ENCODE measurements around the gene SMIM41. TPM values are rescaled to one million over a fixed set of nuclear protein-coding genes. Genes with fewer than 3 reads are reported as not detected.

The SMIM41 gene
- total RNA-seq, 2 experiments from 2014 or later: not detected

DNA sequence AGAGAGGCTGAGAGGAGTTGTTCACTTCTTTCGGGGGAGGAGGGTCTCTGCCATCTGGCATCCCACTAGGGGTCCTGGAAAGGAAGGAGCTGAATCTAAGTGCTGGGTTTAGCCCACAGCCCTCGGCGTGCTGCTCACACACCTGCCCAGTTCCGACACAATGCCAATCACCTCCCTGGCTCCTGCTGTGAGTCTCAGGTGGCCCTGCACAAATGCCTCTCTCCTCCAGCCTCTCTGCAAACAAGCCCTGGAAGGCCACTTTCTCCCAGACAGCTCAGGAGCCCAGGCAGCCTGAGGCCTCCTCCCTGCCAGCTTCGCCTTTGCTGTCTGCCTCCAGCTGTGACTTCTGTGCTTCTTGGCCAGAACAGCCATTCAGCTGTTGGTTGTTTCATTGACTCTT, 51.2 kb downstream of the SMIM41 start:
- Mint-ChIP-seq H3K27me3 (peaks cover 9% of the 10 kb centered on the region), H3K27ac (no peak overlapping the region), H3K4me1 (no peaks in the 10 kb centered on the region), H3K9me3 (no peaks in the 10 kb centered on the region), H3K4me3 (no peak overlapping the region), H3K36me3 (no peaks in the 10 kb centered on the region)
- DNase-seq: no peak

GRCh38 chr12:52132754-52133161, 53.3 kb downstream of the SMIM41 start:
- Mint-ChIP-seq H3K4me3 (no peak overlapping the region), H3K4me1 (no peaks in the 10 kb centered on the region), H3K9me3 (no peaks in the 10 kb centered on the region), H3K27ac (no peak overlapping the region), H3K27me3 (peaks cover 4% of the 10 kb centered on the region), H3K36me3 (no peaks in the 10 kb centered on the region)
- no peak for DNase-seq

- H3K27ac Mint-ChIP-seq: no peak overlapping the region
- peaks cover 5% of the 10 kb centered on the region for H3K27me3 Mint-ChIP-seq
- H3K4me1 Mint-ChIP-seq: no peaks in the 10 kb centered on the region
- no peaks in the 10 kb centered on the region for H3K36me3 Mint-ChIP-seq
- H3K9me3 Mint-ChIP-seq: no peaks in the 10 kb centered on the region
- no peak overlapping the region for H3K4me3 Mint-ChIP-seq
- DNase-seq: no peak
Observed at GRCh38 chr12:52137746-52138145, 58.2 kb downstream of the SMIM41 start.

GRCh38 chr12:52139147-52139546, 59.6 kb downstream of the SMIM41 start:
- H3K9me3 Mint-ChIP-seq: no peaks in the 10 kb centered on the region
- no peak for DNase-seq
- no peak overlapping the region for H3K4me3 Mint-ChIP-seq
- no peaks in the 10 kb centered on the region for H3K4me1 Mint-ChIP-seq
- peaks cover 5% of the 10 kb centered on the region for H3K27me3 Mint-ChIP-seq
- H3K27ac Mint-ChIP-seq: no peak overlapping the region
- H3K36me3 Mint-ChIP-seq: no peaks in the 10 kb centered on the region

DNA sequence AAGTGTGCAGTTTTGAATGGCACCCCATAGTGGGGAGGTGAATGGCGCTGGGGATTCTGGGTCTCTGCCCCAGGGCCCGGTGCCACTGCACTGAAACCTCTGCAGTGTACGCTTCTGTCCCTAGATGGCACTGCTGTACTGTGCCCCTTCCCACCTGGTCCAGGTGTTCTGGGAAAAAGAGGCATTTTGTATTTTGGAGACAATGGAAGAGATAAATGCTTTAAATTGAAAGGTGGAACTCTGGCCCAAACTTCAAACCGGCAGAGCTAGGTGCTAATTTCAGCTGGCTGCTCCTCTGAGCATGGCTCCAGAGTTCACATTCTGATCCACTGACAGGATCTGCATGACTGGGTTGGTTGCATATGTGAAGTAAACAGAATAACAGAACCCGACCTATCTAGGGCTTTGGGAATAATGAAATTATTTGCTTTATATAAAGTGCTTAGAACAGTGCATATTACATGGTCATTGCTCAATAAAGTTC, 60.1 kb downstream of the SMIM41 start:
- H3K27ac Mint-ChIP-seq: no peak overlapping the region
- peak; percentile 36 for DNase-seq
- peaks cover 5% of the 10 kb centered on the region for H3K27me3 Mint-ChIP-seq
- H3K4me3 Mint-ChIP-seq: no peak overlapping the region
- no peaks in the 10 kb centered on the region for H3K9me3 Mint-ChIP-seq
- H3K4me1 Mint-ChIP-seq: no peaks in the 10 kb centered on the region
- H3K36me3 Mint-ChIP-seq: no peaks in the 10 kb centered on the region

DNA sequence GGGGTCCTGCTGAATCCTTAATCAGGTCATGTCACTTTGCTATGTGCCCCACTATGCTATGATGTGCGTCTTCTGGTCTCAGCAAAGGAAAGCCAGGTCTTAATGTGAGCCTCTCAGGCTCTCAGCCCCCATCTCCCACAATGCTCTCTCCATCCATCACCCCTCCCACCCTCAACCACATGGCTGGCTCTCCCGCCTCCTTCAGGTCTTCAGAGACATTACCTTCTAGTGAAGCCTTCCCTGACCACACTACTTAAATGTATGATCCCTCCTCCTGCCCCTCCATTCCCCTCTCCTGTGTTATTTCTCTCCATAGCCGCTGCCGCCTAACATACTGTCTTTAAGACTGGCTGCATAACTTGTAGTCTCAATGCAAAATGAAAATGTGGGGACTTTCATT, 61.8 kb downstream of the SMIM41 start:
- H3K27ac Mint-ChIP-seq: no peak overlapping the region
- H3K27me3 Mint-ChIP-seq: peaks cover 5% of the 10 kb centered on the region
- no peaks in the 10 kb centered on the region for H3K4me1 Mint-ChIP-seq
- no peak for DNase-seq
- no peak overlapping the region for H3K4me3 Mint-ChIP-seq
- H3K36me3 Mint-ChIP-seq: no peaks in the 10 kb centered on the region
- no peaks in the 10 kb centered on the region for H3K9me3 Mint-ChIP-seq

GRCh38 chr12:52141875-52142274, 62.4 kb downstream of the SMIM41 start:
- no peaks in the 10 kb centered on the region for H3K4me1 Mint-ChIP-seq
- H3K36me3 Mint-ChIP-seq: no peaks in the 10 kb centered on the region
- H3K9me3 Mint-ChIP-seq: no peaks in the 10 kb centered on the region
- DNase-seq: no peak
- no peak overlapping the region for H3K27ac Mint-ChIP-seq
- peaks cover 5% of the 10 kb centered on the region for H3K27me3 Mint-ChIP-seq
- H3K4me3 Mint-ChIP-seq: no peak overlapping the region

DNA sequence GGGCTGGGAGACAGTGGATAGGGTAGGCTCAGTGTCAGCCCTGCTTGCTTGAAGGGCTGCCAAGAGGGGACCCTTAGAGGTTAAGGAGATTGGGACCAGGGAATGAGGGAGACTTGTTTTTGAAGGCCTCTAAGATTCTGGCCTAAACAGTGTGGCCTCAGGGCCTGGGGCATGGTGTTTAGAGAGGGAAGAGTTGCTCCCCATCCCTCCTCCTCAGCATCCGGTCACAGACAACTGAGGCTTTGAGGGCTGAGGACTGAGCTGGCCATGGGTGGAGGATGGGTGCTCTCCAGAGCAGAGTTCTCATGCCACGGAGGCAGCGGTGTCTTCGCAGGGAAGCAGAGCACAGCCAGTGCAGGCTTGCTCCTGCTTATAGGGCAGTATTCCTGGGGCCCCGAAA, 62.9 kb downstream of the SMIM41 start:
- Mint-ChIP-seq H3K27me3 (peaks cover 5% of the 10 kb centered on the region), H3K9me3 (no peaks in the 10 kb centered on the region), H3K27ac (no peak overlapping the region), H3K4me3 (no peak overlapping the region), H3K36me3 (no peaks in the 10 kb centered on the region), H3K4me1 (no peaks in the 10 kb centered on the region)
- DNase-seq: no peak

- DNase-seq: no peak
- no peak overlapping the region for H3K27ac Mint-ChIP-seq
- H3K4me3 Mint-ChIP-seq: no peak overlapping the region
- H3K36me3 Mint-ChIP-seq: no peaks in the 10 kb centered on the region
- H3K27me3 Mint-ChIP-seq: no peaks in the 10 kb centered on the region
- H3K9me3 Mint-ChIP-seq: no peaks in the 10 kb centered on the region
- no peaks in the 10 kb centered on the region for H3K4me1 Mint-ChIP-seq
Observed at GRCh38 chr12:52144512-52145227, 65.2 kb downstream of the SMIM41 start.

GRCh38 chr12:52145228-52146088, 66.0 kb downstream of the SMIM41 start:
- no peak overlapping the region for H3K27ac Mint-ChIP-seq
- H3K4me1 Mint-ChIP-seq: no peaks in the 10 kb centered on the region
- DNase-seq: no peak
- no peak overlapping the region for H3K4me3 Mint-ChIP-seq
- H3K9me3 Mint-ChIP-seq: no peaks in the 10 kb centered on the region
- H3K27me3 Mint-ChIP-seq: no peaks in the 10 kb centered on the region
- H3K36me3 Mint-ChIP-seq: no peaks in the 10 kb centered on the region

- Mint-ChIP-seq H3K27ac (no peak overlapping the region), H3K9me3 (no peaks in the 10 kb centered on the region), H3K27me3 (no peaks in the 10 kb centered on the region), H3K36me3 (no peaks in the 10 kb centered on the region), H3K4me1 (no peaks in the 10 kb centered on the region), H3K4me3 (no peak overlapping the region)
- DNase-seq: no peak
Observed at GRCh38 chr12:52146089-52146821, 66.8 kb downstream of the SMIM41 start.

- H3K9me3 Mint-ChIP-seq: no peaks in the 10 kb centered on the region
- H3K27me3 Mint-ChIP-seq: peaks cover 6% of the 10 kb centered on the region
- no peak for DNase-seq
- peaks cover 3% of the 10 kb centered on the region for H3K4me1 Mint-ChIP-seq
- no peak overlapping the region for H3K4me3 Mint-ChIP-seq
- no peaks in the 10 kb centered on the region for H3K36me3 Mint-ChIP-seq
- H3K27ac Mint-ChIP-seq: no peak overlapping the region
Observed at GRCh38 chr12:52146822-52147366, 67.4 kb downstream of the SMIM41 start.

DNA sequence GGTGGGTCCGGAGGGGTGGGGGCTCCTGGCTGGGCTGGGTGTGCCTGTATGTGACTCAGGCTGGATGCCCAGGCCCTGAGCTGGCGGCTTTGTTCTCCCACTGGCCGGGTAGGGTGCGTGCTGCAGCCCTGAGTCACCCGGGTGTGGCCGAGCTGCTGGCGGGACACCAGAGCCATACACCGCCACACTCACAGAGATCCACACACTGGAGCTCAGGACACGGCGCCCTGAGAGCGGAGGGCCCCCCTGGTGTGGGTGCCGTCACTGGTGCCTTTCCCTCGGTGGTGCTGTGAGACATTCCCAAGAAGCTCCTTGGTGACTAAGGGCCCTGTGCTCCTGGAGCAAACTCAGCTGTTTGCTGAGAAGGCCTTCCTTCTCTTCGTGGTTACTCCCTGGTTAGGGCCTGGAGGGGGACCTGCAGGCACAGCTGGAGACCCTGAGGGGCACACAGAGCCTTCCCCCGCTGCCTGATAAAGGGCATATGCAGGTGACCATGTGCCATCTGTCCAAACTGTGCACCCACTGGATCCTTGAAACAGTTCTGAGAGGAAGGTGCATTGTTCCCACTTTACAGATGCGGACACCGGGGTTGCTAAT, 68.0 kb downstream of the SMIM41 start:
- no peak for DNase-seq
- no peaks in the 10 kb centered on the region for H3K9me3 Mint-ChIP-seq
- peaks cover 3% of the 10 kb centered on the region for H3K4me1 Mint-ChIP-seq
- H3K27ac Mint-ChIP-seq: no peak overlapping the region
- peaks cover 6% of the 10 kb centered on the region for H3K27me3 Mint-ChIP-seq
- H3K36me3 Mint-ChIP-seq: no peaks in the 10 kb centered on the region
- H3K4me3 Mint-ChIP-seq: no peak overlapping the region

DNA sequence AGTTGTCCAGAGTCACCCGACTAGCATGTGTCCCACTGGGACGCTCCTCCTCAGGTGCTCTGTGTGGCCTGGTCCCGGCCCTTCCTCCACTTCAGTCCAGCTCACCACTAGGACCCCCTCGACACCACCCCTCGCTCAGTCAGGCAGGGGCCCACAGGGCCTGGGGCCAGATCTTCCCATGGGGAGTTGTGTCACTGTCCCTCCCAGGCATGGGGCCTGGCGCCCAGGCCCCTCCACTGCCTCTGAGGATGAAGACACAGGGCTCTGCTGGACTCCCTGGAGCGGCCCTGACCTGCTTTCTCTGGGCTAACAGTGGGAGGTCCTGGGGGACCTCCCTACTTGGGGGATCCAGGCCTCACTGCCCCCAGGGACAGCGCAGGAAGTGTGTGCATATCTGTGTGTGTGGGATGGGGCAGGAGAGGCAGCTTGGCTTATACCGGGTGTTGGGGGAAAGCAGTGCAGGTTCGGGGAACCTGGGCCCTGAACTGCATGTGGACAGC, 68.5 kb downstream of the SMIM41 start:
- H3K9me3 Mint-ChIP-seq: no peaks in the 10 kb centered on the region
- peaks cover 10% of the 10 kb centered on the region for H3K27me3 Mint-ChIP-seq
- no peaks in the 10 kb centered on the region for H3K36me3 Mint-ChIP-seq
- H3K27ac Mint-ChIP-seq: no peak overlapping the region
- H3K4me3 Mint-ChIP-seq: no peak overlapping the region
- DNase-seq: no peak
- H3K4me1 Mint-ChIP-seq: peaks cover 5% of the 10 kb centered on the region

Data from activated naive CD8-positive, alpha-beta T cell treated with anti-CD3 and anti-CD28 coated beads for 36 hours (primary cell).